ENCODE measurements around the gene STATH. TPM values are rescaled to one million over a fixed set of nuclear protein-coding genes. Genes with fewer than 3 reads are reported as not detected.

The STATH gene
- total and polyA plus RNA-seq, 9 of the 15 experiments (the other 6 are each of a cell fraction or from before 2014, with no cell fraction given), result not detected

DNA sequence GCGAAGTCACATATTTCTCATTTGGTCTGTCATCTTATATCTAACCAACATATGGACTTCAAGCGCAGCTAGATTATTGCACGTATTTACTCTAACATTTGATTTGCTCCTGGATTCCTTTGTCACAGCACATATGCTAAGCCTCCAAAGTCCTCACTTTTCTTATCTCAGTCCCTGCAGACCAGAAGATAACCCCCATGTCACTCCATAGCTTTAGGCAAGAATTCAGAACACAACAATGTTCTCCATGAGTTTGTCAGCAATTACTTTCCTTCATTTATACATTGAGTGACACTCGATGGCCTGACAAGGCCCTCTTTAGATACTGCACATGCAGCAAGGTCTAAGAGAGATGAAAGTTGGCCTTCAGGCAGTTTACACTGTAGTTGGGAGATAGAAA, 4.8 kb upstream of the STATH start (continued):
- TF ChIP-seq IFI16 (CRISPR knock-in tag; IDR thresholded peaks at IDR 0.05) (no peak), NFRKB (IDR thresholded peaks at IDR 0.05; ENCODE audit: low read depth) (no peak), ZNF146 (CRISPR knock-in tag; IDR thresholded peaks at IDR 0.05; ENCODE audit: unreplicated experiment) (no peak), ILF3 (IDR thresholded peaks at IDR 0.05; ENCODE audit: borderline replicate concordance) (no peak), TBP (optimal IDR thresholded peaks at IDR 0.05; ENCODE audit: low read depth, low read length) (no peak), RFX7 (CRISPR knock-in tag; IDR thresholded peaks at IDR 0.05) (no peak), MCM5 (IDR thresholded peaks at IDR 0.05; ENCODE audit: low read depth) (no peak), NFE2 (IDR thresholded peaks at IDR 0.05; ENCODE audit: low read depth) (no peak), ZNF311 (CRISPR knock-in tag; IDR thresholded peaks at IDR 0.05) (no peak)
- TF ChIP-seq, protein P1, sequence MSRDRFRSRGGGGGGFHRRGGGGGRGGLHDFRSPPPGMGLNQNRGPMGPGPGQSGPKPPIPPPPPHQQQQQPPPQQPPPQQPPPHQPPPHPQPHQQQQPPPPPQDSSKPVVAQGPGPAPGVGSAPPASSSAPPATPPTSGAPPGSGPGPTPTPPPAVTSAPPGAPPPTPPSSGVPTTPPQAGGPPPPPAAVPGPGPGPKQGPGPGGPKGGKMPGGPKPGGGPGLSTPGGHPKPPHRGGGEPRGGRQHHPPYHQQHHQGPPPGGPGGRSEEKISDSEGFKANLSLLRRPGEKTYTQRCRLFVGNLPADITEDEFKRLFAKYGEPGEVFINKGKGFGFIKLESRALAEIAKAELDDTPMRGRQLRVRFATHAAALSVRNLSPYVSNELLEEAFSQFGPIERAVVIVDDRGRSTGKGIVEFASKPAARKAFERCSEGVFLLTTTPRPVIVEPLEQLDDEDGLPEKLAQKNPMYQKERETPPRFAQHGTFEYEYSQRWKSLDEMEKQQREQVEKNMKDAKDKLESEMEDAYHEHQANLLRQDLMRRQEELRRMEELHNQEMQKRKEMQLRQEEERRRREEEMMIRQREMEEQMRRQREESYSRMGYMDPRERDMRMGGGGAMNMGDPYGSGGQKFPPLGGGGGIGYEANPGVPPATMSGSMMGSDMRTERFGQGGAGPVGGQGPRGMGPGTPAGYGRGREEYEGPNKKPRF (IDR thresholded peaks at IDR 0.05; ENCODE audit: low read depth, low read length), result no peak
- TF ChIP-seq, protein P2, sequence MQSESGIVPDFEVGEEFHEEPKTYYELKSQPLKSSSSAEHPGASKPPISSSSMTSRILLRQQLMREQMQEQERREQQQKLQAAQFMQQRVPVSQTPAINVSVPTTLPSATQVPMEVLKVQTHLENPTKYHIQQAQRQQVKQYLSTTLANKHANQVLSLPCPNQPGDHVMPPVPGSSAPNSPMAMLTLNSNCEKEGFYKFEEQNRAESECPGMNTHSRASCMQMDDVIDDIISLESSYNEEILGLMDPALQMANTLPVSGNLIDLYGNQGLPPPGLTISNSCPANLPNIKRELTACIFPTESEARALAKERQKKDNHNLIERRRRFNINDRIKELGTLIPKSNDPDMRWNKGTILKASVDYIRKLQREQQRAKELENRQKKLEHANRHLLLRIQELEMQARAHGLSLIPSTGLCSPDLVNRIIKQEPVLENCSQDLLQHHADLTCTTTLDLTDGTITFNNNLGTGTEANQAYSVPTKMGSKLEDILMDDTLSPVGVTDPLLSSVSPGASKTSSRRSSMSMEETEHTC (IDR thresholded peaks at IDR 0.05), result no peak

Measured in K562 (cell line).